Measurements from ENCODE around the gene RAB26. TPM values are rescaled to one million over a fixed set of nuclear protein-coding genes. Genes with fewer than 3 reads are reported as not detected.

RAB26 gene
- total RNA-seq, 1 donor from 2014 or later, result not detected

DNA sequence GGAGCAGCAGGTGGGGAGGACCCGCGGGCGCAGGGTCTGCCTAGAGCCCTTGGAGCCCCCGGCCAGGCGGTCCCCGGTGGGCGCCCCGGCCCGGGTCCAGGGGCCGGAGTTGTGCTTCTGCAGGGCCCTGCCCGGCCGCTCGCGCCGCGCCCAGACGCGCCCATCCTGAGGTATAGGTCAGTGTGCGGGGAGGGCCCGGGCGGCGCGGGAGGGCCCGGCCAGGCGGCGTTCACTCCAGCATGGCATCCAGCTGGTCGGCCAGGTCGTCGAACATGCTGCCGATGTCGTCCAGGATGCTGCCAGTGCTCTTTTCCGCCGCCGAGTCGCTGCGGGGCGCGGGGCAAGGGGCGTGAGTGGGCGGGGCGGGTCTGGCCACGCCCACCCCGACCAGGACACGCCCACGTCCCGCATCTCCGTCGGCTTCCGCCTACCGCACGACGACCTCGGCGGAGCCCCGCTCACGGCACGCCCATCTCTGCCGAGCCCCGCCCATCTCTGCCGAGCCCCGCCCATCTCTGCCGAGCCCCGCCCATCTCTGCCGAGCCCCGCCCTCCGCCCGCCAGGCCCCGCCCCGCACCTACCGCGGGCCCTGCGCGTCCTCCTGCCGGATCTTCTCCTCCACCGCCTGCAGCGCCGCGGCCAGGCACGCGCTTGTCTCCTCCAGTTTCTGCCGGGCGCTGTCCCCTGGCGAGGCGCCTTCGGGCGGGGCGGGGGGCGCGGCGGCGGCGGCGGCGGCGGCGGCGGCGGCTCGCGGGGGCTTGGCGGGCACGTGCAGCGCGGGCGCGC lies 30.1 kb downstream of the RAB26 start:
- DNase-seq (ENCODE audit: low spot score), result no peak

GRCh38 chr16:2179107-2179501 lies 30.7 kb downstream of the RAB26 start:
- no peak for DNase-seq (ENCODE audit: low spot score)

- no peak for DNase-seq (ENCODE audit: low spot score)
Observed at GRCh38 chr16:2179576-2179975, 31.2 kb downstream of the RAB26 start.

DNA sequence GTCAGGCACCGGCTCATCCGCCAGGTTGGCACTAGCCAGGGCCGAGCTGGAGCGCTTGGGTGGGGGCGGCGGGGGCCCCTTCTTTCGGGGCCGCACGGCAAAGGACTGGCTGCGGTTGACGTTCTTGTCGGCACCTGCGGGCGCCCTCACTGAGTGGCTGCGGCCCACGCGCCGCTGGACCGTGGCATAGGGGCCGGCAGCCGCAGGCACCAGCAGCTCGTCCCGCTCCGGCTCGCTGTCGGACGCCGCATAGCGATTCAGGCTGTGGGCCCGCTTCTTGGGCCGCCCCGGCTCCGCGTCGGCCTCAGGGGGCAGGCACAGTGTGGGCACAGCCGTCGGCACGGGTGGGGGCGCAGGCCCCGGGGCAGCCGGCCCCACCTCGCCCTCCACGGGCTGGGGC lies 32.0 kb downstream of the RAB26 start:
- DNase-seq (ENCODE audit: low spot score), result no peak

DNA sequence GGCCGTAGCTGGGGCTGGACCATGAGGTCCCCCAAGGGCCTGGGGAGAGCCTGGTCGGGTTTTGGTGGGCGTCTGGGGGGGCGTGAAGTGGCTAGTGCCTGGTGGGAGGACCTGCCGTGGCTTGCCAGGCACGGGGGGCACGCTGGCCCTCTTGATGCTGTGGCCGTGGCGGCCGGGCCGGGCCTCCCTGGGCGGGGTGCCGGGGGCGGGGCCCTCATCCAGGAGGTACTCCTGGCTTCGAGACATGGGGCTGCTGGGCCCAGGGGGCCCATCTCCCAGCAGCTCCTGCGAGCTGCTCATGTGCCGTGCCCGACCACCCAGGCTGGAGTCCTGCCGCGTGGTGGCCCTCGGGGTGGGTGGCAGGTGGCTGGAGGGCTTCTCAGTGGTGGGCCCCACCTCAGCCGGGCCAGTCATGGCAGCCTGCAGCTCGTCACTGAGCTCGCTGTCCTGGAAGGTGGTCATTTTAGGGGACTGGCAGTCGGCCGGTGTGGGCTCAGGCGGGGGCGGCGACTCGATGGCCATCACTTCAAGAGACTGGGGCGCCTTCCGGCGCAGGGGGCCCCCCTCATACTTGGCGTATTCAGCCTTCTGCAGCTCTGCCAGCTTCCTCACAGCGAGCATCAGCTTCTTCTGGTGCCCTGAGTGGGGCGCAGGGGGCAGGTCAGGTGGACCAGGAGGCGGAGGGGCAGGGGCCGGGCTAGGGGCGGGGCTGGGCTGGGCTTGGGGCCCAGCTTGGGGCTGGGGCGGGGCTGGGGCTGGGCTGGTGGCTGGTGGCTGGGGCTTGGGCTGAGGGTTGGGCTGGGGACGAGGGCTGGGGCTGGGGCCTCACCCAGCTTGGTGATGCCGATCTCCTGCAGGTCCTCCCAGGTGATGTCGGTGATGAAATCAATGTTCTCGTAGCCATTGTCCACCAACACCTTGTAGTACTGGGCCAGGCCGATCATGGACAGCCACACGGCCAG lies 32.8 kb downstream of the RAB26 start:
- DNase-seq (ENCODE audit: low spot score), result no peak

- DNase-seq (ENCODE audit: low spot score), result no peak
Observed at GRCh38 chr16:2181952-2182351, 33.5 kb downstream of the RAB26 start.

GRCh38 chr16:2183671-2184070 lies 35.2 kb downstream of the RAB26 start:
- DNase-seq (ENCODE audit: low spot score), result no peak

DNA sequence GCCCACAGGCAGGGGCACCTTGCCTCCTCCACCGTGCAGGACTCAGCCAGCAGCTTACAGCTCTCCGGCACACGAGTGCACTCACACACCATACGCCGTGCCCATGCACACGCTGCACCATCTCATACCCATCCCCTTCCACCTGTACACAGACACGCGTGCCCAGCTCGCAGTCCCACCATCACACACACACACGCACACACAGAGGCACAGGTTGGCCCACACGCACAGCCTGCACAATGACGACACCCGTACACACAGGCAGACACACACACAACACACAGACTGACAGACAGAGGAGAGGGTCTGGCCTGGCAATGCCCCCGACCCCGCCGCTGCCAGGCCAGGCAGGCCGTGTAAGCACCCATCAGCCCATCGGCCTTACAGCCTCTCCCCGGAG lies 35.9 kb downstream of the RAB26 start:
- DNase-seq (ENCODE audit: low spot score), result no peak

DNA sequence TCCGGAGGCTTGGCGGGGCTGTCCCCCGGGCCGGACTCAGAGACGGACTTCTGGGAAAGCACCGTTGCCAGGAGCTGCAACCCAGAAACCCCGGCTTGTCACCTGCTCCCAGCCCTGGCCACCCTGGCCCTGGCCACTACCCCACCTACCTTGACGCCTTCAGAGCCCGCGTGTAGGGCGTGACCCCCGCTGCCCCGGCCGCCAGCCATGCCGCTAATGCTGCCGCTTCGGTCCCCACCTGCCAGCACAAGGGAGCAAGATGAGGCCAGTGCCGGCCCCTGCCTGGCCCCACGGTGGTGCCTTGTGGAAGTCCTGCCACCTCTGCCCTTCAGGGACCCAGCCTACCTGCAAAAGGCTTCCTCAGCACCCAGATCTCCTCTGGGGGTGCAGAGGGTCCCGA lies 36.5 kb downstream of the RAB26 start:
- no peak for DNase-seq (ENCODE audit: low spot score)

DNA sequence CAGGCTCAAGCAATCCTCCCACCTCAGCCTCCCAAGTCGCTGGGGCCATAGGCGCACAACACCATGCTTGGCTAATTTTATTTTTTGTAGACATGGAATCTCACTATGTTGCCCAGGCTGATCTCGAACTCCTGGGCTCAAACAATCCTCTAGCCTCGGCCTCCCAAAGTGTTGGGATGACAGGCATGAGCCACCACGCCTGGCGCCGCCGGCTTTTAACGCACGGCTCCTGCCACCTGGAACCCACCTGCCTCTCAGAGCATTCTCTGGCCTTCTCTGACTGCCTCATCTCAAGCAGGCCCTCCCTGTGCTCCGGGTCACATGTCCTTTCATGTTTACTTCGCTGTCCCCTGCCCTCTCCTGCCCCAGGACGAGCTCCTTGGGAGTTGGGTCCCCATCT lies 37.6 kb downstream of the RAB26 start:
- DNase-seq (ENCODE audit: low spot score), result no peak

GRCh38 chr16:2186505-2186904 lies 38.1 kb downstream of the RAB26 start:
- DNase-seq (ENCODE audit: low spot score), result no peak

DNA sequence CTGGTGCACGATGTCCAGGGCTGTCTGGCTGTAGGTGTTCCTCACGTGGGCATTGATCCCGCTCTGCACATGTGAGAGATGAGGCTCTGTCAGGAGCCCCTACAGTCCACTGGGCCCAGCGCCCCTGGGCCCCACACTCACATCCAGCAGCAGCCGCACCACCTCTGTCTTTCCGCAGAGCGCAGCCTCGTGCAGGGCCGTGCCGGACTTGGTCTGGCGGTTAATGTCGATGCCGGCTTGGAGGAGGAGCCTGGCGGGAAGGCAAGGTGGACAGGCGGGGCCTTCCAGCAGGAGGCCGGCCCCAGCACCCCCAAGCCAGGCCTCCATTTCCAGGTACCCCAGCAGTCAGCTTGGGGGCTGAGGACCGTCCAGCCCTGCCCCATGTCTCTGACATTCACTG lies 38.8 kb downstream of the RAB26 start:
- no peak for DNase-seq (ENCODE audit: low spot score)

DNA sequence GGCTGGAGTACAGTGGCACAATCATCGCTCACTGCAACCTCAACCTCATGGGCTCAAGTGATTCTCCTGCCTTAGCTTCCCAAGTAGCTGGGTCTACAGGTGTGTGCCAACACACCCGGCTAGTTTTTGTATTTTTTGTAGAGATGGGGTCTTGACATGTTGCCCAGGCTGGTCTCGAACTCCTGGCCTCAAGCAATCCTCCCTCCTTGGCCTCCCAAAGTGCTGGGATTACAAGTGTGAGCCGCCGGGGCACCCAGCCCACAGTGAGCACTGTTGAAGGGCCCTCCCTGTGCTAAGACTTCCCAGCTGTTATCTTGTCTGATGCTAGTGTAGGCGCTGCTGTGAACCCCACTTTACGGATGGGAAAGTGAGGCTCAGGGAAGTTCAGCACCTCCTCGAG lies 40.0 kb downstream of the RAB26 start:
- DNase-seq (ENCODE audit: low spot score), result no peak

- DNase-seq (ENCODE audit: low spot score), result no peak
Observed at GRCh38 chr16:2189252-2189893, 40.9 kb downstream of the RAB26 start.

DNA sequence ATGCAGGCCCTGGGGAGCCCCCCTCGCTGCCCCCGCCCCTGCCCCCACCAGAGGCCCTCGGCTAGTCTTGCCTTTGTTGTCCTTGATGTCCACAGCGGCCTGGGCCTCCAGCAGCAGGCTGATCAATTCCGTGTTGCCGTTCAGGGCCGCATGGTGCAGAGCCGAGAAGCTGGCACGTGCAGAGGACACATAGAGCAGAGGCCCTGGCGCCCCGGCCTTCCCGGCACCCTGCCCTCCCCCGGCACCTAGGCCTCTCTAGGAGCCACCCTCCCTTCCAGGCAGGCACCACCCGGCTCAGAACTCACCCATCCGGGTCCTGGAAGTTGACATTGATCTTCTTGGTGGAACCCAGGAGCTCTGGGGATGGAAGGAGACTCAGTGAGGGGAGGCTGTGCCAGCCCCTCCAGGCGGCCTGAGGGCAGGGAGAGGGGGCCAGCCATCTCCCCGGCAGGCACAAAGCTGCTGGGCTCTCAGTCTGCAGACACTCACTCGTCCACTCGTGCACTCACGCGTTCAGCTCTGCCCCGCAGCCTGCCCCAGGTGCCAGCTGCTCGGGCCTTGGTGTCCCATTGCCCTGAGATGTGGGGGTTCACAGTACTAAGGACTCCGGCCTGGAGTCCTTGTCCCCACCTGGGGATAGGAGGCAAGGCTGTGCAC lies 41.7 kb downstream of the RAB26 start:
- no peak for DNase-seq (ENCODE audit: low spot score)

GRCh38 chr16:2190659-2191445 lies 42.4 kb downstream of the RAB26 start:
- DNase-seq (ENCODE audit: low spot score), result no peak

- DNase-seq (ENCODE audit: low spot score), result no peak
Observed at GRCh38 chr16:2191446-2191706, 43.0 kb downstream of the RAB26 start.

DNA sequence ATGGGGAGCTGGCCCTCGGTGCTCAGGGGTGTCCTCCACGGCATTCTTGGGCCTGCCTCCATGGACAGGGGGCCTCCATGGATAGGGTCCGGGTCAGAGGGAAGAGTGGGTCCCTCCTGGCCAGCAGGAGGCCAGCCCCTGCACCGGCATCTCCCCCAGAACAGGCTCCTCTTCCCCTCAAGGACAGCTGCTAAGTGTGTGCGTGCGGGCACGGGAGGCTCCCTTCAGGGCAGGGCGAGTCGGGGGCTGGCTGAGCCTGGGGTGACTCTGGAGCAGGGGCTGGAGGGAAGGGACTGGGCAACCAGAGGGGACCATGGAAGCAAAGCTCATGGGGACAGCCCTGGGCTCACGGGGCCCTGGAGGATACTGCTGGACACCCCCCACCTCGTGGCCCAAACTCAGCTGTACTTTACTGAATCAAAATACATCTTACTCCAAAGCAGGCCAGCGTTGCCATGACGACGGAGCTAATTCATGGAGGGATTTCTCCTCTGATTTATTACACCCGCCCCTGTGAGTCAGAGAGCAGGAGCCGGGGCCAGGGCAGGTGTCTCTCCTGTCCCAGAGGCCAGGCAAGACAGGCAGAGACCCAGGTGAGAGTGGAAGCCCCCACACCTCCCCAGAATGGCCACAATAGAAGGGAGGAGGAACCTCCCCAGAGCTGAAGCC lies 45.9 kb downstream of the RAB26 start:
- no peak for DNase-seq (ENCODE audit: low spot score)

DNA sequence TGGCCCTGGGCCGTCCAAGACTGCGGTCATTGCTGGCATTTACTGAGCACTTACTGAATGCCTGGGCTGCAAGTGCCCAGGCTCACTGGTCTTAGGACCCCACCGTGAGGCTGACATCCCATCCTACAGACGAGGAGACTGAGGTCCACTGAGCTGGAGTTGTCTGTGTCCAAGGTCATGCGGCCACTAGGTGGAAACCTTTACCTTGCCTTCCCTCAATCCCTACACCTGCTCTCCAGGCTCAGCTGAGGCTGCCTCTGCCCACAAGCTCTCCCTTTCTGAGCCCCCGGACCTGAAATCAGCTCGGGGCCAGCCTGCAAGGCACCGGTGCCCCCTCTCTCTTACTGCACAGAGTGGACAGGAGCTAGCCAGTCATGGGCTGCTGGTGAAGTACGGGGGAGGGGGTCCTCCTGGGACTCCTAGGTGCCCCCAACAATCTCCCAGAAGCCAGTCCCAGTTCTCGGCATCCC lies 46.5 kb downstream of the RAB26 start:
- DNase-seq (ENCODE audit: low spot score), result no peak
